ENCODE measurements around the gene SERGEF.

The SERGEF gene

GRCh38 chr11:17991783-17992433 is 20.9 kb downstream of the SERGEF start:
- peak; percentile 82 for TF ChIP-seq CTCF (IDR thresholded peaks at IDR 0.05)

- TF ChIP-seq CTCF (IDR thresholded peaks at IDR 0.05) = no peak
Measured at GRCh38 chr11:17989306-17989705, 23.5 kb downstream of the SERGEF start.

GRCh38 chr11:17988465-17988864 is 24.4 kb downstream of the SERGEF start:
- no peak for TF ChIP-seq CTCF (IDR thresholded peaks at IDR 0.05)

GRCh38 chr11:17987826-17988225 is 25.0 kb downstream of the SERGEF start:
- TF ChIP-seq CTCF (IDR thresholded peaks at IDR 0.05) = no peak

GRCh38 chr11:17986711-17987220 is 26.1 kb downstream of the SERGEF start:
- peak; percentile 33; the same call in 1 of the 2 replicates for TF ChIP-seq CTCF (IDR thresholded peaks at IDR 0.05)

- no peak for TF ChIP-seq CTCF (IDR thresholded peaks at IDR 0.05)
Measured at GRCh38 chr11:17986007-17986710, 26.7 kb downstream of the SERGEF start.

- TF ChIP-seq CTCF (IDR thresholded peaks at IDR 0.05) = no peak
Measured at GRCh38 chr11:17985517-17985916, 27.3 kb downstream of the SERGEF start.
